GM18519 (cell line): ENCODE measurements around the gene HARS1.
A peak's percentile ranks its signal among the peaks of the same experiment; 100 is the strongest.
"Not testable (repeated sequence)": the region's sequence is repeated elsewhere in the genome, so short reads cannot be mapped to it uniquely, and the experiment has no call there.

Experiments
- ATAC-seq: cut with Tn5 transposase; IDR thresholded peaks from one replicate; pipeline ENCODE4 v1.9.1; 2021; ENCODE audit warnings: mild to moderate bottlenecking, moderate library complexity; ENCODE audit not compliant: unreplicated experiment, low FRiP score

HARS1 gene

GRCh38 chr5:140678993-140679392 is 12.2 kb downstream of the HARS1 start:
- no peak for ATAC-seq

DNA sequence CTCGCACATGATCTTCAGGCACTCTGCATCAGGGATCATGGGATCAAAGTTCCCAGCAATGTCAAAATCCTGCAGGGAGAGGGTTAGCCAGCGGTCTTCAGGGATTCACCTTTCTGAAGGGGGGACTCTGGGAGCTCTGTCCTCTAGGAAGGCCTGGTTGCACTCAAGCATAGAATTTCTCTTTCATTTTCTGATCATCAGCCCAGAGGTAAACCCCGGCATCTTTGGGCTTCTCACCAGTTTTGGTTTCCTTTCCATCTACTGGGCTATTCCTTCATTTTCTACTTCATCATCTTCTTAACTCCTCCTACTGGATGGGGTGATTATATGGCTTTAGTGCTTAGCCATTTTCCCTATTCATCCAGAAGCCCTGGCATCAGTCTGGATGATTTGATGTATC is 13.2 kb downstream of the HARS1 start:
- ATAC-seq = no peak

DNA sequence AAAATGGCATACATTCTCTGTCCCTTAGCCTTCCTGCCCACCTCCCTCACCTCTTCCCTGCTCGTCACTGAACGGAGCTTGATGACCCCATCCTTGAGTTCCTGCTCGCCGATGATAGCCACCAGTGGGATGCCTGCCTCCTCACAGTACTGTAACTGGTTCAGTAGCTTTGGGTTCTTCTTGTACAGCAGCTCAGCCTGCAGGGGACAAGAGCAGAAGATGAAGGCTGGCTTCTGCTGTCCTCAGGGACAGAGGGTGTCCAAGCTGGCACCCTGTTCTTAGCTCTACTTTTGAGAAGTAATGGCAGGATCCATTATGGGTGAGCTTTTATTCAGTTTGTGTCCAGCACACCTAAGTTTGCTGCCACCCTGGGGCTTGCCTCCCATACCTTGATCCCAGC is 16.5 kb downstream of the HARS1 start:
- no peak for ATAC-seq

DNA sequence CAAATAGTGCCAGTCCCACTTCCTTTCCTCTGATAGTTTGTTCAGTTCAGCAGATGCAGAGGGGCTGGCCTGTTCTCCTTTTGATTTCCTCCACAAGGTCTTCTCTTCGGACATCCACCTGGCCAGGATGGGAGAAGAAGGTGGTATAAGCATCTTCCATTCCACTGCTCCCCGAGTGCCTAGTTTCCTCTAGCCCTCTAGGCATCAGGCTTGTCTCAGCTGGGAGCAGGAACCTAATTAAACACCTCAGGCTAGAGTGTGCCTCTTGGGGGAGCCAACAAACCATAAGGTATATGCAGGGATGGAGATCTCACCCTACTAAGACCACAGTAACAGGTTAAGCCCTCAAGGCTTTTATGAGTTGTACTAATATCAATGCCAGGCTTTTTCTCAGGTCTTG is 17.0 kb downstream of the HARS1 start:
- ATAC-seq = no peak

GRCh38 chr5:140673187-140673976 is 17.8 kb downstream of the HARS1 start, which contains the start of gene DND1:
TSS of gene DND1 (minus strand) at chr5:140673576. CDS start at chr5:140673542, 34 bp downstream.
- ATAC-seq = no peak

DNA sequence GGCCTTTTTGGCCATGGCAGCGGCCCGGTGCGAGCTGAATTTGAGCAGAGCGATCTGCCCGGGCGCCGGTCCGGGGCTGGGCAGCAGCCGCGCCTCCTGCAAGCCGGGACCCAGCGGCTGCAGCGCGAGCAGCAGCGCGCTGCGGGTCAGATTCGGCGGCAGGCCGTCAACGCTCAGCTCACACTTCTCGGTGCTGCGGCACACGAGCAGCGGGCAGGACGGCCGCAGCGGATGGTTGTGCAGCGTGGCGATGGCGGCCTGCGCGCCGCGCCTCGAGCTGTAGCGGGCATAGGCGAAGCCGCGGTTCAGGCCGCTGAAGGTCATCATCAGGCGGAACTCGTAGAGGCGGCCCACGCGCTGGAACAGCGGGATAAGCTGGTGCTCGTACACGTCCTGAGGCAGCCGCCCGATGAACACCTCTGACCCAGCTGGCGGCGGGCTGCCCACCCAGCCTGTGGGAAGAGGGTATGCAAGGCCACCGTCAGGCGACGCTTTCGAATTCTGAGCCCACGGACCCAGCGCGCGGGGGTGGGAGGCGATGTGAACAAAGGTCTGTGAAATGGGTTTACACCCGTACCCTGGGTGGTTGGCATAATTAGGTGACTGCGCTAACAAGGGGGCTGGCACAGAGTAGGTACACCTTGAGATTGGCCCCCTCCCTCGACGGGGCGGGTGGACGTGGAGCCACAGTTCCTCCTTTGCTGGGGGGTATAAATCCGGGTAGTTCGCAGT is 18.5 kb downstream of the HARS1 start:
- no peak for ATAC-seq

- ATAC-seq = no peak
Measured at GRCh38 chr5:140671472-140672125, 19.6 kb downstream of the HARS1 start.

GRCh38 chr5:140671035-140671434 is 20.1 kb downstream of the HARS1 start:
- ATAC-seq = not testable (repeated sequence)

DNA sequence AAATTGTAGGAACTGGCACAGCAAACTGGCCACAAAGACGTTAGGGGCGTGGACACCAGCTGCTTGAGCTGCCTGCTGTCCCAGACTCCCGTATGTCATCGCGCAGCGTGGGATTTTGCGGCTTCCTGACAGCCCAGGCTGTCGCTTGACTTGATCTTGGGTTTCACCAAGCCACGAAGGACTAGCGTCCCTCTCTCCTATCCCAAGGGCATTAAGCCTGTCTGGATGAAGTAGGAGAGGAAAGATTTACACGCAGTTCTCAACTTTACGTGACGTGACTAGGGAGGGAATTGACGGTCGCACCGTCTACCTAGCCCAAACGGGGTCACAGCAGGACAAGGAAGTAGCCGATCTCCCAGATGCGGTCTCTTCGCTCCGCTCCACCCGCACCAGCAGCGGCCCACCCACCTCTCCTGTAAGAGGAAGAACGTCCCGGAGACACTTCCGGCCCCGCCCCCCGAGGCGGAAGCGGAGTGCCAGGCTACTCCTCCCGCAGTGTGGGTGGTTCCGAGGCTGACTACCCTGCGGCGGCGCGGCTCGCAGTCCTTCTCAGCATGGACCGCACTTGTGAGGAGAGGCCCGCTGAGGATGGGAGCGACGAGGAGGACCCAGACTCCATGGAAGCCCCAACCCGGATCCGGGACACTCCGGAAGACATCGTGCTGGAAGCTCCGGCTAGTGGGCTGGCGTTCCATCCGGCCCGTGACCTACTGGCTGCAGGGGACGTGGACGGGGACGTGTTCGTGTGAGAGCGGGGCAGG is 26.6 kb downstream of the HARS1 start, which contains the start of gene WDR55:
Gene WDR55 (plus strand): TSS at position 546 of the 761 bp plus-strand sequence. CDS start 9 bp downstream, at position 555.
- peak; percentile 91 for ATAC-seq

- no peak for ATAC-seq
Measured at GRCh38 chr5:140664030-140664358, 27.2 kb downstream of the HARS1 start.

GRCh38 chr5:140660371-140660770 is 30.8 kb downstream of the HARS1 start:
- ATAC-seq = not testable (repeated sequence)

GRCh38 chr5:140658870-140659269 is 32.3 kb downstream of the HARS1 start:
- ATAC-seq = no peak

- peak; percentile 8 for ATAC-seq
Measured at GRCh38 chr5:140647042-140647419, 44.1 kb downstream of the HARS1 start.

DNA sequence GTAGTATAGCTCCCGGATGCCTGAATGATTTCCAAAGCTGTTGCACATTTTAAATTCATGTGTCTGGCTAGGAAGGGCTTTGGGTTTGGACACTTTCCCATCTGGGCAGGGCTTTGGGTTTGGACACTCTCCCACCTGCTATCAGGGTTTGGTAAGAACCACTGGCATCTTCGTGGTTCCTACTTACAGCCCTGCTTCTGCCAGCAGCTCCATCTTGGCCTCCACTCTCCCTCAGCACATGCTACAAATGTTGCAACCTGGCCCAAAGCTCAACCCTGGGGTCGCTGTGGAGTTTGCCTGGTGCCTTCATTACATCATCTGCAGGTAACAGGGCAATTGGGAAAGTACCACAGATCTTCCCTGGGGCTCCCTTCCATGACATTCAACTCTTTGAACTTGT is 48.5 kb downstream of the HARS1 start:
- ATAC-seq = no peak

- no peak for ATAC-seq
Measured at GRCh38 chr5:140641716-140642115, 49.5 kb downstream of the HARS1 start.

GRCh38 chr5:140639148-140639981 is 51.8 kb downstream of the HARS1 start, which contains the start of gene TMCO6:
TSS of gene TMCO6 (plus strand) at chr5:140639451. CDS start at chr5:140639528, 77 bp downstream.
- peak; percentile 81 for ATAC-seq

DNA sequence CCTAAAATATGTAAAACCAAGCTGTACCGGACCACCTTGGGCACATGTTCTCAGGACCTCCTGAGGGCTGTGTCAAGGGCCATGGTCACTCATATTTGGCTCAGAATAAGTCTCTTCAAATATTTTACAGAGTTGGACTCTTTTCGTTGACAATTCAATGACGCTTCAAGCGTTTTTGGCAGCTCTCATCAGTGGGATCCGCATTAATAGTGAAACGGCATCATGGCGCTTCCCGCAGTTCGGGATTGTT is 52.3 kb downstream of the HARS1 start:
- ATAC-seq = not testable (repeated sequence)

GRCh38 chr5:140637371-140638100 is 53.6 kb downstream of the HARS1 start:
- ATAC-seq = no peak
